HG03439 (cell line): Measurements from ENCODE around the gene CYP4F22.
"Not testable (repeated sequence)": the region's sequence is repeated elsewhere in the genome, so short reads cannot be mapped to it uniquely, and the experiment has no call there.

Source experiments
- ATAC-seq: cut with Tn5 transposase; IDR thresholded peaks from one replicate; pipeline ENCODE4 v1.9.1; 2021; ENCODE audit warnings: mild to moderate bottlenecking, moderate library complexity; ENCODE audit not compliant: unreplicated experiment

Gene CYP4F22

DNA sequence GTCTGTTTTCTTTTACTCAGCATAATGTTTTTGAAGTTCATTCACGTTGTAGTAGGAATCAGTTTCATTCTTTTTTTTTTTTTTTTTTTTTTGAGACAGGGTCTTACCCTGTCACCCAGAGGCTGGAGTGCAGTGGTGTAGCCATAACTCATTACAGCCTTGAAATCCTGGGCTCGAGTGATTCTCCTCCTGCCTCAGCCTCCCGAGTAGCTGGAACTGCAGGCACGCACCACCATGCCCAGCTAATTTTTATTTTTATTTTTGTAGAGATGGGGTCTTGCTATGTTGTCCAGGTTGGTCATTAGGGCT lies 25.2 kb downstream of the CYP4F22 start:
- not testable (repeated sequence) for ATAC-seq

DNA sequence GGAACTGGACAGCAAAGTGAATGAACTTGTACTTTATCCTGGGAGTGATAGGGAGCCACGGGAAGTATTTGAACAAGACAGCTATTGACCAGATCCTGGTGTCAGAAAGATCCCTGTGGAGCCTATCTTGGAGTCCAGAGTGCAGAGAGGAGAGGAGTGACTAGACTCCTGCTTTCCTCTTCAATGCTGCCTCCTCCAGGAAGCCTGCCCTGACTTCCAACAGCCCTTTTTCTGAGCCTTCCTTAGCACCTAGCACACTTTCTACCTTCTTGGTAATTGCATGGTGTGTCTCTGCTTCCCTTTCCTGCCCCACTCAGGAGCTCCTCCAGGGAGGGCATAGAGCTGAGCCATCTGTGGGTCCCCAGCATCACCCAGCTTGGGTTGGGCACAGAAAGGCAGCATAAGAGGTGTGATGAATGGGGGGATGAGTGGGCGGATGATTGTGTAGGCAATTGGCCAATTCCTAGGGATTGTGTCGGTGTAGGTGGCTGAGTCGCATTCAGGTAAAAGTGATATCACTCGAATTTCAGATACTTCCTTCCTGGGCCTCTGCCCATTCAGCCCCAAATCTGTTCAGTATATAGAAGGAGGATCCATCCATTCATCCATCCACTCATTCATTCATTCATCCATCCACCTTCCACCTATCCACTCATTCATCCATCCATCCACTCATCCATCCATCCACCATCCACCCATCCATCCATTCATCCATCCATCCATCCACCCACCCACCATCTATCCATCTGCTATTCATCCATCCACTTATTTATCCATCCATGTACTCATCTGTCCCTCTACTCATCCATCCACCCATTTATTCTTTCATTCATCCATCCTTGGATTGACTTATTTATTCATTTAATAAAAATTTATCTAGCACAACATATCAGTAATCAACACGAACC lies 26.9 kb downstream of the CYP4F22 start:
- ATAC-seq: no peak

DNA sequence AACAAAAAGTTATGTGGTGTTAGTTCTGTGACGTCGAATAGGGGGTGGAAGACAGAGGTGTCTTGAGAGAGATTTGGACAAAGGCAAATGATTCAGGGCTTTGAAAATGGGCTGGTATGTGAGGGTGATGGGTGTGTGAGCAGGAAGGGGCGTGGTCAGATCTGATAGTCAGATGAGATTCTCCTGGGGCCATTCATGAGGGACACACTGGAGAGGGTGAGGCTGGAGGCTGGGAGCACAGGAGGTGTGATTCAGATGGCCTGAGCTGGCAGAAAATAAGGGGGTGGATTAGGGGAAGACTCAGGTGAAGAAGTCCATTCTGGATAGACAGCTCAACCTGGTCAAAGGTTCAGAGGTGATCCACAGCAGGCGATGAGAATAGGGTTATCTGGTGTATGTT lies 28.0 kb downstream of the CYP4F22 start:
- no peak for ATAC-seq

DNA sequence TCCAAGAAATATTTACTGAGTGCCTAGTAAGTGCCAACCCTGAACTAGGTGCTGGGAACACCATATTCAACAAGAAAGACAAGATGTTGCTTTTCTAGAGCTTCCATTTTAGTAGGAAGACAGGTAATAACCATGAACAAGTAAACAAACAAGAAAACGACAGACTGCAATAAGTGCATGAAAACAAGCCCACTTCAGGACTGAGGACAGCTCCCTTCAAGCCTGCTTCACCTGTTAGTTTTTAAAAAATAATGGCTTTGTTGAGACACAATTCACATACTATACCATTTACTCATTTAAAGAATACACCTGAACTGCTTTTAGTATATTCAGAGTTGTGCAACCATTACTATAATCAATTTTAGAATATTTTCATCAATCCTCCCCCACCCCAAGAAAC lies 30.4 kb downstream of the CYP4F22 start:
- no peak for ATAC-seq

DNA sequence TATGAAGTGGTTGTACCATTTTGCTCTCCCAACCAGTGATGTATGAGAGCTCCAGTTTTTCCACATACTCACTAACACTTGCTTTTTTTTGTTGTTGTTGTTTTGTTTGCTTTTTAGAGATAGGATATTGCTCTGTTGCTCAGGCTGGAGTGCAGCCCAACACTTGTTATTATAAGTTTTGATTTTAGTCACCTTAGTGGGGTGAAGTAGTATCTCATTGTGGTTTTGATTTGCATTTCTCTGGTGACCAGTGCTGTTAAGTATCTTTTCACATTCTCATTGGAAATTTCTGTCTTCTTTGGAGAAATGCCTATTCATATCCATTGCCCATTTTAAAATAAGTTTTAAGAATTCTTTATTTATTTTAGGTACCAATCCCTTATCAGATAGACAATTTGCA lies 31.3 kb downstream of the CYP4F22 start:
- ATAC-seq: no peak

DNA sequence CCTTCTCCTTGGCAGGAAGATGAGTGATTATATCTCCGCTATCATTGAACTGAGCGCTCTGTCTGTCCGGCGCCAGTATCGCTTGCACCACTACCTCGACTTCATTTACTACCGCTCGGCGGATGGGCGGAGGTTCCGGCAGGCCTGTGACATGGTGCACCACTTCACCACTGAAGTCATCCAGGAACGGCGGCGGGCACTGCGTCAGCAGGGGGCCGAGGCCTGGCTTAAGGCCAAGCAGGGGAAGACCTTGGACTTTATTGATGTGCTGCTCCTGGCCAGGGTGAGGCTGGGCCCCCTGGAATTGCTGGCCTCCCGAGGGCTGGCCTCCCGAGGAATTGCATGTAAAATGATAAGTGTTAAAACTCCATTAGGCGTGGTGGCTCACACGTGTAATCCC lies 32.1 kb downstream of the CYP4F22 start:
- ATAC-seq: no peak

DNA sequence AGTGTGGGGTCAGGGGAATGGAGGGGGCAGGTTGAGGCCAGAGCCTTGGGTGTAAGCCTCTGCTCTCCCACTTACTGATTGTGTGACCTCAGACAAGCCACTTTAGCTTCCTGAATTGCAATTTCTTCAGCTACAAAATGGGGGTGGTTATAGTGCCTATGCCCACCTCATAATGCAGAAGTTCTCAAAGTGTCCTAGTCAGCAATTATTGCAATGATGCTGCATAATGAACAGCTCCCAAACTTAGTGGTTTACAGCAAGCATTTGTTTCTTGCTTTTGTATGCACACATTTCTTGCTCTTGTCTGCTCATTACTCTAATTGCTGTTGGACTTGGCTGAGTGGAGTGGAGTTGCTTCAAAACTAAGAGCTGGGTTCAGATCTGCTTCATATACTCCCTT lies 36.0 kb downstream of the CYP4F22 start:
- no peak for ATAC-seq

DNA sequence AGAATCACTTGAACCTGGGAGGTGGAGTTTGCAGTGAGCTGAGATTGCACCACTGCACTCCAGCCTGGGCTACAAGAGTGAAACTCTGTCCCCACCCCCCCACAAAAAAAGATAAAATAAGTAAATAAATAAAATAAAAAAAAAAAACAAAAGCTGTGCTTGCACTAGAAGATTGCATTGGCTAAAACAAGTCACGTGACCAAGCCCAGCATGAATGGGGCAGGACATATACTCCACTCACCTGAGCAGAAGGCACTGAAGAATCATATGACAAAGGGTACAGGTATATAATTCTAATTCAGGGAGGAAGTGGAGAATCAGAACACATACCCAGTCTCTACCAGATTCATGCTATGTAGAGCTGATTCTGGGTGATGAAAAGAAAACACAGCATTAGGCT lies 36.6 kb downstream of the CYP4F22 start:
- no peak for ATAC-seq

DNA sequence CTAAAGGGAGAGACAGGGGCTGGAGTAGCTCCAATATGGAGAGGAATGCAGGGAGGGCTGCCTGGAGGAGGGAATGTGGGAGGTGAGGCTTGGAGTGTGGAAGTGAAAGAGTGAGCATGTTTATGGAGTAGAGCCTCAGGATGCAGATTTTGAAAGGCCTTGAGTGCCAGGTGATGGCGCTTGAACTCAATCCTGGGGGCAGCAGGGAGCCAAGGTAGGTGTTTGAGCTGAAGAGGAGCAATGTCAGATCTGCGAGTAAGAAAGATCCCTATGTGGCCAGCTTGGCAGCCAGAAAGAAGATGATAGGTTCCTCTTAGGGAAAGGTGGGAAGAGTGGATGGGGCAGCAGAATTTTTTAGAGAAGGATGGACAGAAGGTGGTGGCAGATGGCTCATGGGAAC lies 40.3 kb downstream of the CYP4F22 start:
- ATAC-seq: no peak

DNA sequence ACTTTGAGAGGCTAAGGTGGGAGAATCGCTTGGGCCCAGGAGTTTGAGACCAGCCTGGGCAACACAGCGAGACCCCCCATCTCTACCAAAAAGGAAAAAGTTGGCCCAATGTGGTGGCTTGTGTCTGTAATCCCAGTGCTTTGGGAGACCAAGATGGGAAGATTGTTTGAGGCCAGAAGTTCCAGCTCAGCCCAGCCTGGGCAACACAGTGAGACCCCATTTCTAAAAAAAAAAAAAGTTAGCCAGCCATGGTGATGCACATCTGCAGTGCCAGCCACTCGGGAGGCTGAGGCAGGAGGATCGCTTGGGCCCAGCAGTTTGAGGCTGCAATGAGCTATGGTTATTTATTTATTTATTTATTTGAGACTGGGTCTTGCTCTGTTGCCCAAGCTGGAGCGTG lies 41.3 kb downstream of the CYP4F22 start:
- ATAC-seq: no peak

DNA sequence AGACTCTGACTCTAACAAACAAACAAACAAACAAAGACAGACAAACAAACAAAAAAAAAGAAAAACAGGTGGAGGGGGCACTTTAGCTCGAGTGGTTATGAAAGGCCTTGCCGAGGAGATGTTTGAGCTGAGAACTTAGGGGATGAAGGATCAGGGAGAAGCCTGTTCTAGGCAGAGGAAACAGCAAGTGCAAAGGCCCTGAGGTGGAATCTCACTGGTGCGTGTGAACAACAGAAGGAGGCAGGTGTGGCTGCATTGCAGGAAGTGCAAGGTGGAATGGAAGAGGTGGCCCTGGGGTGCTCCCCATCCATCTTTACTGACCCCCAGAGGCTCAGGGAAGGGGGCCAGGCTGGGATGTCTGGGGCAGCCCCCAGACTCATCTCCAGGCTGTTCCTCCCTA lies 41.9 kb downstream of the CYP4F22 start:
- ATAC-seq: no peak

DNA sequence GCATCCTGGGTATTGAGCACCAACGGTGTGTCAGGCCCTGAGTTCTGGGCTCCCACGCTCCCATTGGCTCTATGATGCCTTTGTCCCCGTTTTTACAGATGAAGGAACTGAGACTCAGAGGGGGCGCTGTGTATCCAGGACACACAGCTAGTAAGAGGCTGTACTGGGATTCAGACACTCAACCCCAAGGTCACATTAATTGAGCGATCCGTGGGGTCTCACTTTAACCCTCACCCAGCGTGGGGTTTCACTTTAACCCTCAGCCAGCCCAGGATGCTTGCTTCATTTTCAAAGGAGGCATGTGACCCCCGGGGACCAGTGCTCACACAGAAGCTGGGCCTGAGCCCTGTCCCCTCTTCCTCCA lies 42.6 kb downstream of the CYP4F22 start:
- no peak for ATAC-seq

DNA sequence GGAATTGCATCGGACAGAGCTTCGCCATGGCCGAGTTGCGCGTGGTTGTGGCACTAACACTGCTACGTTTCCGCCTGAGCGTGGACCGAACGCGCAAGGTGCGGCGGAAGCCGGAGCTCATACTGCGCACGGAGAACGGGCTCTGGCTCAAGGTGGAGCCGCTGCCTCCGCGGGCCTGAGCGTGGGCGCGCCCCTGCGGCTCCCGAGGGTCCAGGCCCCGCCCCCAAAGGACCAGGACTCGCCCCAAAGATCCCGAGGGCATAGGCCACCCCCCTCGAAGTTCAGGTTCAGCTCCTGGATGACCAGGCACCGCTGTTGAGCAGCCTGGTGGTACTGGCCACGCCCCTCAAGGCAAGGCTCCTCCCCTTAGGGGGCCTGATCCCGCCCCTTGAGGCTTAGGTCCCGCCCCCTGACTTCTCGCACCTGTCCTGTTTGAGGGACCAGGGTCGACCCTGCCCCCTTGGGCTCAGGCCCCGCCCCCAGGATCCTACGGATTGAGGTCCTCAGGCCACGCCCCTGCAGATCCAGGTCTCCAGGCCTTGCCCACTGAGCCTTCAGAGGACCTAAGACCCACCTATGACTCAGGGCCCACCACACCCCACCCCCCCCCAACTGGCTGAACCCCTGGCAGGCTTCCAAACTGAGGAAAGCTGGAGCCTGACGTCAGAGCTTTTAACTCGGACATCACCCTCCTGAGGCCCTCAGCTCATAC lies 43.1 kb downstream of the CYP4F22 start:
- ATAC-seq: no peak

DNA sequence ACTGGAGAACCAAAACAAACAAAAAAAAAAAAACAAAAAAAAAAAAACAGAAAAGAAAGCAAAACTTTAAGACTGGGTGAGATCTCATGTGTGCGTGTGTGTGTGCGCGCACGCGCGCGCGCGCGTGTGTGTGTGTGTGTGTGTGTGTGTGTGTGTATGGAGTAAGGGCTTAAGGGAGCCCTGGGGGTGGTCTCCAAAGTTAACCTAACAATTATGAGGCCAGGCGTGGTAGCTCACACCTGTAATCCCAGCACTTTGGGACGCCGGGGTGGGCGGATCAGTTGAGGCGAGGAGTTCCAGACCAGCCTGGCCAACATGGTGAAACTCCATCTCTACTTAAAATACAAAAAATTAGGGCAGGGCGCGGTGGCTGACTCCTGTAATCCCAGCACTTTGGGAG lies 46.7 kb downstream of the CYP4F22 start:
- ATAC-seq: no peak

DNA sequence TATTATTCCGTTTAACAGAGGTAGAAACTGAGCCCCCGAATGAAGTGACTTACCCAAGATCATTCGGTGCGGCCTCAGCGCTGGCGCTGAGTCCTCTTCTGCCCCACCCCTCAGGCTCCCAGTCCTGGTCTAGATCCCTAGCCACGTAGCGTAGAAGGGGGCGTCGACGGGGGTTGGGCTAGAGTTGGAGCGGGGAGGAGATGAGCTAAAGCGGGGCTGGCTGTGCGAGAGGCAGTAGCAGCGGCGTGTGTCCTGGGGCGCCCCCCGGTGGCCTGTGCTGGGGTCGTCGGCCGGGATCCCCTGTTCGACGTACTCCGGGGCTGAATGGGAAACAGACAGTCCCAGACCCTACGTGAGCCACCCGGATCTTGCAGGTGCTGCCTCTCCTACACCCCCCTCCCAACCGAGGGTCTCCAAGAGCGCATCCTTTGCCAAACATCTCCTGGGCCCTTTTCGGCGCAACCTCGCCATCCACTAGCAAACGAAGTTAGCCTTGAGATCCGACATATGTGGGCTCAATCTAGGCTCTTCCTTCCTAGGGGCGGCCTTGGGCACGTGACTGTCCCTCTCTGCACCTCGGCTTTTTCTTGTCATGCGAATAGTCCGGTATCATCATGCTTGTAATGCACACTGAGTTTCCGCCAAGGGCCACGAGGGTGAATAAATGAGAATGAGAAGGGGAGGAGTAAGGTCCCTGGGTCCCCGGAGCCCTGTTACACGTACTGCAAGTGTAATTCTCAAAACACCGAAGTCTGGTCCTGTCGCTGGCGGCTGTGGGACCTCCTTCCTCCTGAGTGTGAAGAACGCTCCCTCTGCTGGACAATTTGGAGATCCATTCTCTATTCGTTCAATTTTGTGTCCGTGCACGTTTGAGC lies 47.7 kb downstream of the CYP4F22 start:
- peak; percentile 66 for ATAC-seq

DNA sequence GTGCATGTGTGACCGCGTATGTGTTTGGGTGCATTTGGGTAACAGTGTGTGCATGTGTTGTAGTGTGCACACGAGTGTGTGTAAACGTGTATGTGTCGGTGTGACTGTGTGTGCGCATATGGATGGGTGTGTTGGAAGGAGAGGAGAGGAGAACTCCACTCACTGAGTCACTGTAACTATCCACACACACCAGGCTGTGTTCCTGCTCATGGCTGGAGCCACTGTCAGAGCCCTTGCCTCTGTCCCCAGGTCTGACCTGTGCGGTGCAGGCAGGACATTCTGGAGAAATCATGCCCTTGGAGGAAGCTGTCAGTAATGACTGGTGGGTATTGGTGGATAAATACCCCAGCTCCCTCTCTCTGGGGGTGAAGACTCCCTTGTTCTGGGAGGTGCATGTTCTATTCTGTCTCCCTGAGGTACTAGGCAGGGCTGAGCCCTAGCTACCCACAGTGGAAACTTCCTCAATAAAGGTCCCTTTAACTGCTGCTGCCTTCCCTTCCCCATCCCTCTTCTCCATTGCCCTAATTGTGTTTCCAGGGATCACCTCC lies 48.4 kb downstream of the CYP4F22 start:
- ATAC-seq: no peak

DNA sequence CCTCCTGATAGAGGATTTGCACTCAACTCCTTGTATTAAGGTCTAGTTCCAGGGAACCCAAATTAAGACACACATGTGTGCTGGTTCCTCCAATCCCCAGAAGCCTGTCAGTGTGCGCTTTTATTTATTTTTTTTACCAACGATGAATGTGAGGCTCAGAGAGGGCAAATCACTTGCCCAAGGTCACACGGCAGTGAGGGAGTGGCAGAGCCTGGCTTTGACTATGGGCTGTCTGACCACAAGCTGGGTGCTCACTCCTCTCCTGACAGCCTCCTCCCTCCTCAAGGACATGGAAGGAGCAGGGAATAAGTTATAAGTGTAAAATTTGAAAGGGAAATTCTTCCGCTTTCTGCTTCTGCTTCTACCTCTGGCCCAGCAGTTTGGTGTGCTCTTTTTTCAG lies 48.9 kb downstream of the CYP4F22 start:
- ATAC-seq: no peak

DNA sequence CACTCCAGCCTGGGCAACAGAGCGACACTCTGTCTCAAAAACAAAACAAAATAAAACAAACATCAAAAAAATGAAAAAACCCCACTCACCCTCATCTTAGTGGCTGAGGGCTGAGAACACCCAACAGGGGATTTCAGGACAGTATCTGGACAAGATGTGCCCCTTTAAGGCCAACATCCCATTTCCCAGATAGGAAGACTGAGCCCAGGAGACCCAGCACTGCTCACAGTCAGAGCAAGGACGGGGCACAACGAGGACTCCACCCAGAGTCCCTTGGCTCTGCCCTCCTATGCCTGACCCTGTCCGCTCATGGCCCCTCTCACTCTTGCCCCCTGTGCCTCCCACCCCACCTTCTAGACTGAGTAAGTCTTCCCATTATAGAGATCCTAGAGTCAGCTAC lies 53.8 kb downstream of the CYP4F22 start:
- no peak for ATAC-seq

DNA sequence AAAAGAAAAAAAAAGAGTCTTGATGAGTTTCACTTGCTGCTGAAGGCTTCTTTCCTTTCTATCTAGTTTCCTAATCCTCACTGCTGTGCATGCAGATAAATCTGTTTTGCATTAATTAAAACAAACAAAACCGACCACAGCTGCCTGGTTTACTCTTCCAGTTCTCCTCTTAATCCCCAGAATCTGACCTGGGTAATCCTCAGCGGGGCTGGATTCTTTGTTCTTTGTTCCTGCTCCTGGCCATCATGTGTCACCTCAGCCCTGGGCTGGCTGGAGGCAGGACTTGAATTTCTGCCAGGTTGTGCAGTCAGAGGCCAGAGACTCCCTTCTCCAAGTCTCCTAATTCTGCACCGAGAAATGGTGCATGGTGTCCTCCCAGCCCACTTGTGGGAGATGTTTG lies 54.5 kb downstream of the CYP4F22 start:
- ATAC-seq: no peak

DNA sequence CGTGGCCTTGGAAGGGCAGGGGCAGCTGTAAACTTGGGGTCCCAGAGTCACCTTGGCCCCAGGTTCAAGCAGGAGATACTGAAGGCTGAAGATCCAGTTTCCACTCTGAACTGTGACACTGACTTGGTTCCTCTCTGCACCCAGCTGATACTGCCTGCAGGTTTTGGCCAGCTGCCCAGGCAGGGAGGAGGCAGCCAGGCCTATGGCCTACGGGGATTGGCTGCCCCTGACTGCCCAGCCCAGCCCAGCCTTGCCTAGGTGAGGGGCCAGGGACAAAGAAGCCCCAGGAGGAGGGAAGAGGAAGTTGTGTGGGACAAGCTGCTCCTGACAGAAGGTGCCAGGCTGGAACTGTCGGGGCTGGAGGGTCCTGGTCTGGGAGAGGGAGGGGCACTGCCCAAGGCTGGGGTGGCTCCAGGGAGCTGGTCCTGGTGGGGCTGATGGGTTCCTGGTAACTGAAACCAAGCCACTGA lies 55.0 kb downstream of the CYP4F22 start:
- ATAC-seq: no peak

DNA sequence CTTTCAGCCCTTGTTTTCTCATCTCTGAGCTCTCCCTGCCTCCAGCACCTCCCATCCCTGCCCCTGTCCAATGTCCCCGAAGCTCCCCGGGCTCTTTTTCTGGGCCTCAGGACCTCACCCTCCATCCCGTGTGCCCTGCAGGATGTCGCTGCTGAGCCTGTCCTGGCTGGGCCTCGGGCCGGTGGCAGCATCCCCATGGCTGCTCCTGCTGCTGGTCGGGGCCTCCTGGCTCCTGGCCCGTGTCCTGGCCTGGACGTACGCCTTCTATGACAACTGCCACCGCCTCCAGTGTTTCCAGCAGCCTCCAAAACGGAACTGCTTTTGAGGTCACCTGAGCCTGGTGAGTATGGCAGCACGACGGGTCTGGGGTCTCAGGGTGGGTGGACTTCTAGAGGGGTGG lies 55.6 kb downstream of the CYP4F22 start:
- no peak for ATAC-seq
